NCI-H748 (cell line): Measurements from ENCODE around the gene PAXX.

ENCODE experiments used
- DNase-seq: peaks from one replicate; lab custom pipeline; 2025; ENCODE audit not compliant: unreplicated experiment; lab: John Stamatoyannopoulos, UW

The PAXX gene

DNA sequence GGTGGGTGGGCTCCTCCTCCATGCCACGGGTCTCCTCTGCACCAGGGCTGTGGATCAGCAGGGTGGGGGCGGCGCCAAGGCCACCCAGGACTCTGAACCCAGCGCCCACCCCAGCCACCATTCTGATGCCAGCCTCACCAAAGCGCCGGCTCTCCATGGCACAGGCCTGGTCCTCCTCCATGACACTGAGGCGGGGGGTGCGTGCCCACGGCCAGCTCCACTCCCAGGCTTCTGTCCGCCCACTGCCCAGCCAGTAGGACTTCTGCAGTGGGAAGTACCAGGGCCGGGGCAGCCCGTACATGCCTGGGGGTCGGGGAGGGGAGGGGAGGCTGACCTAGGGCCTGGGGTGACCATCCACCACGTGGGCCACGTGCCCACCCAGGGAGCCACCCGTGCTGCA lies 24.2 kb downstream of the PAXX start:
- no peak for DNase-seq

DNA sequence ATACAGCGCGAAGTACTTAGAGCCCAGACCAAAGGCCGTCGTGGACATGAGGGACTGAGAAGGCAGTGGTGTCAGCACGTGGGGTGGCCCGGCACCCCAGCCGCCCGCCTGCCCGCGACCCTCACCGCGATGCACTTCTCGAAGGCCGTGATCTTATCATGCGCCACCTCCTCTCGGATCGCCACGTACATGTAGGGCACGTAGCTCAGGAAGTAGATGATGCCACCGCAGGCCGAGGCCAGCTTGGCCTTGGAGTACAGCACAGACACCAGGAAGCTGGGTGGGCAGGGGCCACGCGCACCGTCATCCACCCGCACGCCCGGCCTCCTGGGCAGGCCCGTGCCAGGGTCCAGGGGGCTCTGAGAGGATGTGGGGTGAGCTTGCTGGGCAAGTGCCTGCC lies 24.8 kb downstream of the PAXX start:
- DNase-seq: no peak

DNA sequence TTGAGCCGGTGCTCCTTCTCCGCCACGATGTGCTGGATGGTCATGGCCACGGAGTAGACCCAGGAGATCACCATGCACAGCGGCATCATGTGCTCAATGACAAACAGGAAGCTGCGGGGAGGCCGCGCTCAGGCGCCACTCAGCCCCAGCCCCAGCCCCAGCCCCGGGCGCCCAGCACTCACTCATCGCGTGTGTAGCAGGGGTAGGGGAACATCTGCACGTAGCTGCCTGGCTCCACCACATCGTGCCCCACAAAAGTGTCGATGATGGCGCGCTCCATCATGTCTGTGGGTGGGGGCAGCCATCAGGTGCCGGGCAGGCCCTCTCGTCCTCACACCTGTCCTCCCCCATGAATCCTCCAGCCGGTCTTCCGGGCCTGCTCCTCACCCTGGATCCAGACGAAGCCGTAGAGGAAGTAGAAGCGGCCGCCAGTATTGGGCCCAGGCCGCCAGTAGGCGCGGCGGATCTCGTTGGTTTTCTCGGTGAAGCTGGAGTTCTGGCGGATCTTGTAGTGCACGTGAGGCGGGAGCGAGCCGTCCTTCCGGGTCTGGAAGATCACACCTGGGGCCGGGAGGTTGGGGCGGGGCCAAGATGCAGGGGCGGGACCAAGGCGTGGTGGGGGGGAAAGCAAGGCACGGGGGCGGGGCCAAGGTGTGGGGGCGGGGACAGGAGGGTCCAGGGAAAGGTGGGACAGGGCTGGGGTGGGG lies 25.7 kb downstream of the PAXX start:
- DNase-seq: no peak

DNA sequence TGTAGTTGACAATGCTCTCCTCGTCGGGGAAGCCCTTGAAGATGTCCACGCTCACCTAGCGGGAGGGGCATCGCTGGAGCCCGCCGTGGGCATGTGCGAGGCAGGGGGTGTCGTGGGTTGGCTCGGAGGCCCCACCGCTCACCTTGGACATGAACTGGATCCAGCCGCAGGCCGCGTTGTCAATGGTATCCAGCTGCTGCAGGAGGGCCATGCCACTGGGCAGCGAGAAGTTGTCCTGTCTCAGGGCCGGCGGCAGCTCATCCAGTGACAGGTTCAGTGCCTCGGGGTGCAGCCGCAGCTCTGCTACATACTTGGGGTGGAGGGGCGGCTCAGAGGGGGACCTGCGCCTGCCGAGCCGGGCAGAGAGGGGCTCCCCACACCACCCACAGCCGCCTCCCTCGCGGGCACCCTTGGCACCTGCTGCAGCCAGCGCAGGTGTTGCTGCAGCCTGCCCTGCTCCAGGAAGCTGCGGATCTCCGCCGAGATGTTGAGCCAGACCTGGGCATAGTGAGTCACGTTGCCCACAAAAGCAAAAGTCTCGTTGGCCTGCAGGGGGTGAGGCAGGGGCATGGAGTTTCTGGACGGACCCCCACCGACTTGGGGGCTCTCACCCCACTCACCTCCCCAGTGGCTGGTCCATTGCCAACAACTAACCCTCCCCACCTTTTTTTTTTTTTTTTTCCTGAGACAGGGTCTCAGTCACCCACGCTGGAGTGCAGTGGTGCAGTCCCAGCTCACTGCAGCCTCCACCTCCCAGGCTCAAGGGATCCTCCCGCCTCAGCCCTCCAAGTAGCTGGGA lies 26.7 kb downstream of the PAXX start:
- no peak for DNase-seq

DNA sequence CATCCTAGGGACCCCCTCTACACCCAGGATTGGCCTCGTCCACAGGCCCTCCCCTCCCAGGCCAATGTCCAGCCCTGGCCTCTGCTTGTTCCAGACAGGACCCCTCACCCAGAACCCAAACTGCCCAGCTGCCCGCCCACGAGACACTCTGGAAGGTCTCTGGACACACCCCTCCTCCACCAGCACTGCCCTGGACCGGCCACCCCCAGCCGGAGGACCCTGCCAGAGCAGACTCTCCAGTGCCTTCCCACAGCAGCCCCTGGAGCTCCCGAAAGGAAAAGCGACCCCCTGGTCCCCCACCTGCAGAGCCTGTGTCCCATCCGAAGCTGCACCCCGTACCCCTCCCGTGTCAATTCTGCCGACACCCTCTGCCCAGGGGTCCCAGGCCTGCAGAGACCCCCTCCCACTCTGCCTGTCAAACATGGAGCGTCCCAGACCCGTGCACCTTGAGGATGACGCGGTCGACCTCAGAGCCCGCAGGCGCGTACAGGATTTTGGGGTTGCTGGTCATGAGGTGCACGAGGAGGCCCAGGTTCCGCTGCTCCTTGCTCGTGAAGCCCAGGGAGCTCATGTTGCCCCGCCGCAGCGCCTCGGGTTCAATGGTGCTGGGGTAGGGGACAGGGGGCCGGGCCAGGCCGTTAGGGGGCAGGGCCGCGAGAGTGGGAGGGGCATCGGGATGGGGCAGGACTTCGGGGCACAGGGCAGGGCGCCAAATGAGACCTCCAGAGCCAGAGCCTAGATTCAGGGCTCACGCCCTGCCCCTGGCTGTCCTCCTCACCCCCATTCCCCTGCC lies 27.9 kb downstream of the PAXX start:
- no peak for DNase-seq

DNA sequence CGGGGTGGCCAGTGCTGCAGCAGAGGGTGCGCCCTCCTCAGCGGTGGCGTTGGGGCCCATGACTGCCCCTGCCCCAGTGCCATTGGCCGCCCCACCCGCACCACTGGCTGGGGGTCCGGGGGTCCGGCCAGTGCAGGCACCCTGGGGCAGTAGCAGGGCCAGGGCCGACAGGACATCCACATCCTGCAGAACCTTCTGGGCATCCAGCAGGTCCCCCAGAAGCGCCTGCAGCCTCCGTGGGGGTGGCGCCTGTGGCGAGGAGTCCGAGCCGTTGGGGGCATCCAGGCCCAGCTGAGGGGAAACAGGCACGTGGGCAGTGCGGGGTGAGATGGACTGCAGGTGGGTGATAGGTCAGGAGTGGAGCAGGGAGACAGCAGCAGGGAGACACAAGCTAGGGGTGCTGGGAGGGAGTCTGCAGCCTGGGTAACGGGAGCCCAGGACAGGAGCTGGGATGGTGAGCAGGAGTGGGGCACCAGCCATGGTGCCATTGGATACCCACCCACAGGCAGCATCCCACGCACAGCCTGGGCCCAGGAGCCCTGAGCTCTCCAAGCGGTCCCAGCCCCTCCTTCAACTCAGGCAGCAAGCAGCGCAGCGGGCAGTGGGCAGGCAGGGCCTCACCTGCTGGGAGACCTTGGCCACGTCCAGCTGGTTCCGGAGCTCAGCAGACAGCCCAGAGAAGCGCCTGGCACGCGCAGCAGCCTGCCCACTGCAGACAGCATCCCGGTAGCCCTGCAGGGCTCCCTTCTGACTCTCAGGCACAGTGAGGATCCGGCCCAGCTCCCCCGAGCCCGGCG lies 28.7 kb downstream of the PAXX start:
- DNase-seq: no peak

DNA sequence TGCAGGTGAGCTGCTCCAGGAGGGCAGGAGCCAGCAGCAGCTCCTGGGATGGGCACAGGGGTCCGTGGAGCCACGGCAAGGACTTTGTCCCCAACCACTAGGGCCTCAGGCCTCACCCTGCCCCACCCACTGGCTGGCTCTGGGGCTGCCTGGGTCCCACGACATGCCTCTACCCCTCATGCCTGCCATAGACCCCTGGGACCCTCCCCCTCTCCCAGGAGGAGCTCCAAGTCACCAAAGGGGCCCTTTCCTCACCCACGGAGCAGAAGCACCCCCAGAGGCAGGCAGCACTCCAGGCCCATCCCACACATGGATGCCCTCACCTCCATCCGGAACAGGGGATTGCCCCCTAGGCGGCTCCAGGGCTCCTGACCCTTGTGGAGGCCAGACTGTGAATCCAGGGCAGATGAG lies 29.4 kb downstream of the PAXX start:
- DNase-seq: no peak

DNA sequence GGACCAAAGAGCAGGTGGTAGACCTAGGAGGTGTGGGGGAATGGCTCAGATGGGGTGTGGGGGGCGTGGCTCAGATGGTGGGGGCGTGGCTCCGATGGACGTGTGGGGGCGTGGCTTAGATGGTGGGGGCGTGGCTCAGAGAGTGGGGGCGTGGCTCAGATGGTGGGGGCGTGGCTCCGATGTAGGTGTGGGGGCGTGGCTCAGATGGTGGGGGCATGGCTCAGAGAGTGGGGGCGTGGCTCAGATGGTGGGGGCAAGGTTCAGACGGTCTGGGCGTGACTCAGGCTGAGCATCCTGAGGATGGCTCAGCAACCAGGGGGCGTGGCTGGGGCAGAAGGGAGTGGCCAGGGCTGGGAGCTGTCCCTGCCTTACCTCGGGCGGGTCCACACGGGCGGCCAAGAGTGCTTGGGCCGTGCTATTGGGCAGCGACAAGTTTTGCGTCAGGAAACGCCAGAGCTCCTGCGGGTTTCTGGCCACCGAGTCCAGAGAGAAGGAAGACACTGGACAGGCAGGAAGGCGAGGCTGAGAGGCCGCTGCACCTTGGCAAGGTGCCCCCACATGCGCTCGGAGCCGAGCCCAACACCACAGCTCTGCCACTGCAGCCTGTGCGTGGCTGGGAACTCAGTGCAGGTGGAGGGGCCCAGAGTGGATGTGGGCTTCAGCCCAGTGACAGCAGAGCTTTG lies 29.9 kb downstream of the PAXX start:
- peak; percentile 84 for DNase-seq

DNA sequence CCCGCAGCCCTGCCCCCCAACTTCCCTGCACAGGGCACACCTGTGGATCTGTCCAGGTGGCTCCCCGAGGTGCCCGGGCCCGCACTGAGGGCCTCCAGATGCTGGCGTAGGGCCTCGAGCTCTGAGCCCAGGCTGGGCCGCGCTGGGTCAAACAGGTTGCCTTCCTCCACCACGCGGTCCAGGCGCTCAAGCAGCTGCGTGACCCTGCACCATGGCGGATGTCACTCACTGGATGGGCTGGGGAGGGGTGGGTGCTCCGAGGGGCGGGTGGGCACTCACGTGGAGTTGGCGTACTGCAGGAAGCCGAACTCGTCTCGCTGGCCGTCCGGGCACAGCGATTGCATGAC lies 30.4 kb downstream of the PAXX start:
- no peak for DNase-seq

DNA sequence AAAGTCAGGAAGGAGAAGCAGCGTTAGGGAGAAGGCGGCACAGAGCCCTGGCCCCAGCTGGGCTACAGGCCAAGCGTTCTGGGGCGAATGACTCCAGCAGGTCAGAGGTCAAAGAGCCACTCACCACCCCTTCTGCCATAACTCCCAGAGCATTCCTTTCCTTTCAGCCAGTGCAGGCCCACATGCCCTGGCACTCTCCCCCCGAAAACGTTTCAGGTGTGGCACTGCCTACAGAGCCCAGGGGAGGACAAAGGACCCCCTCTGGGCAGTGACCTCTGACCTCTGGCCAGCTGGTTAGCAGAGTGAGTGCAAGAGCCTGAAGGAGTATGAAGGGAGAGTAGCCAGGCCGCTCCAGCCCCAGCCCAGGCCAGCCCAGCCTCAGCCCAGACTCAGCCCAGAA lies 30.9 kb downstream of the PAXX start:
- DNase-seq: no peak

DNA sequence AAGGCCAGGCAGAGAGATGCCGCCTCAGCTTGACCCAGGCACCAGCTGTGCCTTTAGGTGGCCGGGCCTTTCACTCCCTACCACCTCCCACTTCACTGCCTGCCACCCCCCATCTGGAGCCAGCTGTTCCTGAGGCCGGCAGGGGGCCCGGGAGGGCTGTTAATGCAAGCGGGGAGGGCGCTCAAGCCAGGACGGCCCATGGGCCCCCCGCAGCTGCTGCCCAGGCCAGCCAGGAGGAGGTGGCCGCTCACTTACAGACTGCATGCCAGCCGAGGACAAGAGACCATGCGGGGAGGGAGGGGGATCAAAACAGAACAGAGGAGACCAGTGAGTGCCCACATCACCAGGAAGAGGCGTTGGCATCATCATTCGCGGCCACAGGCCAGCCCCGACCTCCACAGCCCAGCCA lies 31.4 kb downstream of the PAXX start:
- DNase-seq: no peak

DNA sequence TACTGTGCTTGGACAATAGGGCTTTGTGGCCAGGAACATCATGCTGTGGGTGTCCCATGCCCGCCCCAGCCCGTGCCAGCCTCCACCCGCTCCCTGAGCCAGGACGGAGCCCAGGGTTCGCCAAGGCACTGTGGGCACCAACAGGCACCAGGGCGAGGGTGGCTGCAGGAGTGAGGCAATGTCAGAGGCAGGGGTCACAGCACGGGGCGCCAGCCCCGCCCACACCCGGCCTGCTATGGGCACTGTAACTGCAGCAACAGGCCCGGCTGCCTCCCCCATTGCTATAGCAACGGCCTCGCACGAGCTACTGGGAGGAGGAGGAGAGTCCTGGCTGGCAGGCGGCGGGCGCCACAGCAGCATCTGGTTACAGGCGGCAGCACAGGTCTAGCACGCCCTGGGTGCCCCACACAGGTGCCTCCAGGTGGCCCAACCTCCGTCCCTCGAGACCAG lies 33.3 kb downstream of the PAXX start:
- peak; percentile 94 for DNase-seq

DNA sequence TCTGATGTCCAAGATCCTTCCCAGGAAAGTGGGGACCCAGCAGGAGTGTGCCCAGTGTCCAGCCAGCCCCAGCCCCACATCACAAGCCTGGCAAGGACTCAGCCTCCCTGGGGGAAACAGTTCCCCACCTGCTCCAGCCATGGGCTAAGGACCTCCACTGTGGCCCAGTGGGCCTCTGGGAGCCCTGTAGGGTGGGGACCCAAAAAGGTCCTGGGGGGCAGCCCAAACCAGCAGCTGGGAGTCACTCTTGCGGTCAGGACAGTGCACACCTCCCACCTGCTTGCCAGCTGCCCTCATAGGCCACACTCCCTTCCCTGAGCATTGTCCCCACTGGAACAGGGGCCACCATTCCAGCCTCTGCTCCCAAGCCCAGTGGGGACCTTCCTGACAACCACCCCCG lies 34.2 kb downstream of the PAXX start:
- DNase-seq: no peak

DNA sequence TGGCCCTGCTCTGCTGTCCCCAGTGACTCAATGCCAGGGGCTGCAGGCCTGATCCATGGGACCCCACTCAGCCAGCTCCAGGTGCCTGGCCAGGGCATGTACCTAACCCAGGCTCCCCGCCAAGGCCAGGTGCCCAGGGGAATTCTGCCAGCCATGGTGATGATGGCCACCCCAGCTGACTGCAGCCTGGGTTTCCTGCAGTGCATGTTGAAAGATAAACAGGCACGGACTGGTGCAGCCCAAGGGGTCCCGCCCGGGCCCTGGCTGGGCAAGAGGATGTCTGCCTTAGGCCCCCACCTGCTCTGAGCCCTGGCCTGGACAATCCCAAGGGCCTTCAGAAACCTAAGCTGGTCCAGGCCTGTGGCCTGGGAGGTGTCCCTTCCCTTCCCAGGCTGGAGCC lies 34.6 kb downstream of the PAXX start:
- no peak for DNase-seq

DNA sequence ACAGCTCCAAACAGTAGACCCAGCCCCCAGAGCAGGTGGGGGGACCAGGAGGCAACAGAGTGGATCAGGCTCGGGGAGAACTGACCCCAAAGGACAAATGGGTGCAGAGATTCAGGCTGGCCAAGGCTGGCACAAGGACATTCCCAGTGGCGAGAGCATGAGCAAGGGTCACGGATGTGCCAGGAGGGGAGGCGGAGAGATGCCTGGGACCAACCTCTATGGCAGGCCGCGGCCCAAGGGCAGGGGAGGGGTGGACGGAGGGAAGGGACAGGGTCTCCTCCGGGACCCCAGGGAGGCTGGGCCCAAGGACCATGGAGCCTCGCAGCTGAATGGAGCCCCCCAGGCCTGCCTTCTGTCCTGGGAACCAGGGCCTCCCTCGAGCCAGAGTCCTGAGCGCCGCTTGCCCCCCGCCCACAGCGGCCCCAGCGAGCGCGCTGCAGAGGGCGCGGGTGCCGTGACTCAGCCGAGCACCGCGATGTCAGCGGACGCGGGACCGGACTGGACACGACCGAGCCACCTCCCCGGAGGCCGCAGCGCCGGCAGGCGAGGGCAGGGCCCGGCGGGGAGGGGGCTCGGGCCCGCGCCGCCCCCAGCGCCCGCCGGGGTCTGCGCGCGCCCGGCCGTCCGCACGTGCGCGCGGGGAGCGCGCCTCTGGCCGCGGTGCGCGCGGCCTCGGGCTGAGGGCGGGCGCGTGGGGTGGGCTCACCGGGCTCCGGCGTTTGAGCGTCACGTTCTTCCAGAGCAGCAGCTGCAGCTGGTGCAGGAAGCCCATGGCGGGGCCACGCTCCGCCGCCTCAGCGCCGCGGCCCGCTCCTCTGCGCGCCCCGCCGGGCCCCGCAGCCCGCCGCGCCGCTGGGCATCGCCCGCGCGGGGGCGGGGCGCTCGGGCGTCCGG lies 35.4 kb downstream of the PAXX start, which contains the start of gene ABCA2:
Gene ABCA2, minus strand, starts transcription at position 869 of the 894 bp plus-strand sequence. Its CDS starts 97 bp downstream, at position 772.
- peak; percentile 60 for DNase-seq

DNA sequence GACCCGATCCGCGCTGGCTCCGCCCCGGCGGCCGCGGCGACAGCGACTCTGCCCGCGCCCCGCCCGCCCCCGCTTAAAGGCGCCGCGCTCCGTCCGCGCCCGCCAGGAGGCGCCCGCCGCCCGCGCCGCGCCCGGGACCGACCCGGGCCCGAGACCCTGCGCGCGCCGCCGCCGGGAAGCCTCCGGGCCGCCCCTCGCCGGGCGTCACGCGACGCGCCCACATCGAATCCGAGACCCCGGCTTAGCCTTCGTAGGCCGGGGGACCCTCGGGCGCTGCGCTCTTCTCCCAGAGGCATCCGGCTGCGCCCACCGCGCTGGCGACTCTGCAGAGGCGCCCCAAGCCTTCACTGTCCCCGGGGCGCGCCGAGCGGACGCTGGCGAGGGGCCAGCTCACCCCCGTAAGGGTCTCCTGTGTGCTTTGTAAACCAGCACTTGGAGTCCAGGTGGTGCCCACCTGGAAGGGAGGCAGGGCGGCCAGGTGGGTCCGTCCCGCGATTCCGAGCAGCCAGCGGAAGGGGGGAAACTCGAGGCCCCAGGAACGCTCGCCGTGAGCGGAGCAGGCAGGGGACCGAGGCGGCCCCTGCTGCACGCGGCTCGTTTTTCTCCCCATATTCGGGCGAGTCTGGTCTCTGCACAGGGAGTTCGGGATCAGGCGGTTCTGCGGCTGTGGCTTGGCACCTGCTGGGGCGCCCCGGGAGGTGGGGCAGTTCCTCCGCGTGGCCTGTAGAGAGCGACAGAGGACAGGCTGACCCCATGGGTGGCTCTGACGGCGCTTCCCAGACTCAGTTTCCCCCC lies 36.2 kb downstream of the PAXX start:
- peak; percentile 76 for DNase-seq

DNA sequence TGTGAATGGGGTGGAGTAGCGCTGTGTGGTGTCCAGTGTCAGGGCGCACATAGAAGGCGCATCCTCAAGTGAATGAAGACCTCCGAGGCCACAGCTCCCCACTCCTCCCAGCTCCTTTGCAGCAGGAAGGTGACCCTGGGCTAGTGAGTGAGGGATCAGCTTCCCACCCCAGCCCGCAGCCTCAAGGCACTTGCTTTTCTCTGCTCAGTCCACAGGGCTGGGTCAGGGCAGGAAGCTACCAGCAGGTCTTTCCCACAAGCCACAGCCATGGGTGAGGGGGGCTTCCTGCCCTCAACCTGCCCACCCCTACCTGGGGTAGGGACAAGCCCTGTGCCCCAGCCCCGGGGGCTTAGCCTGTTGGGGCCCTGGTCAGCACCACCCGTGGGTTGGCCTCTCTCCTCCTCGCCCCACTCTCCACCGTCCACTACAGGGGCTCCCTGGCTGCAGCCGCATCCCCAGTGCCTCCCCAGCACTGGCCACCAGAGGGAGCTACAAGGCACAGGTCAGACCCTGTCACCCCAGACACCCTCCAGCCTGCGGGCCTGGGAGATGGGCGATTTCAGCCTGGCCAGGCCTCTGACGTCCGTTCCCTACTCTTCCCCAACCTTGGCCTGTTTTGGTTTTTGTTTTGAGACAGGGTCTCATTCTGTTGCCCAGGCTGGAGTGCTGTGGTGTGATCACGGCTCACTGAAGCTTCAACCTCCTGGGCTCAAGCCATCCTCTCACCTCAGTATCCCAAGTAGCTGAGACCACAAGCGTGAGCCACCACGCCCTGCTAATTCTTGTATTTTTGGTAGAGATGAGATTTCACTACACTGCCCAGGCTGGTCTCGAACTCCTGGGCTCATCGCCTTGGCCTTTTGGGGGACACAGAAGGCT lies 37.1 kb downstream of the PAXX start:
- peak; percentile 72 for DNase-seq

DNA sequence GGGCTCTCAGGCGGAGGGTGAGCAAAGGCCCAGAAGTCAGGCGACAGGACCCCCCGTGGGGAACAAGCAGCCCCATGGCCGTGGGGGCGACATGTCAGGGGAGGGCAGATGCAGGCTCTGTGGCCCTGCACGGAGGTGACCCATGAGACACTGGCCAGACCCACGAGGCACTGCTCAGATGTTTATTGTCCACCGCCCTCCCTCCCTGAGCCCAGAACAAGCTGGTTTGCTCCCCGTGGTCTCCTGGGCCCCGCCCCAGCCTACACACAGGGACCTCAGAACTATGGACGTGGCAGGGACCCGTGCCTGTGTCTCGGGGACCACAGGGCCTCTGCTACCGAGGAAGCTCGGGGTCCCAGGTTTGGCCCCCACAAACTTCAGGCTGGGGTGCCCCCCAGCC lies 37.8 kb downstream of the PAXX start:
- DNase-seq: no peak
